SW 1271 (cell line): ENCODE data around the gene TRPC1.
"Not testable (repeated sequence)": the region's sequence is repeated elsewhere in the genome, so short reads cannot be mapped to it uniquely, and the experiment has no call there.

Experiments used
- DNase-seq, 2 experiments: peaks; one replicate each; lab custom pipeline; 2025; lab: John Stamatoyannopoulos, UW

Gene TRPC1

DNA sequence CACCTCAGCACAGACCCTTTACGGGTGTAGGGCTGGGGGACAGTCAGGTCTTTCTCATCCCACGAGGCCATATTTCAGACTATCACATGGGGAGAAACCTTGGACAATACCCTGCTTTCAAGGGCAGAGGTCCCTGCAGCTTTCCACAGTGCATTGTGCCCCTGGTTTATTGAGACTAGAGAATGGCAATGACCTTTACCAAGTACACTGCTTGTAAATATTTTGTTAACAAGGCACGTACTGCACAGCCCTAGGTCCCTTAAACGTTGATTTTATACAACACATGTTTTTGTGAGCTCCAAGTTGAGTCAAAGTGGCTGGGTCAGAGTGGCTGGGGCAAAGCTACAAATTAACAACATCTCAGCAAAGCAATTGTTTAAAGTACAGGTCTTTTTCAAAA is 28.8 kb downstream of the TRPC1 start:
- DNase-seq = not testable (repeated sequence)

- no peak for DNase-seq
Observed at GRCh38 chr3:142754494-142754893, 30.7 kb downstream of the TRPC1 start.

DNA sequence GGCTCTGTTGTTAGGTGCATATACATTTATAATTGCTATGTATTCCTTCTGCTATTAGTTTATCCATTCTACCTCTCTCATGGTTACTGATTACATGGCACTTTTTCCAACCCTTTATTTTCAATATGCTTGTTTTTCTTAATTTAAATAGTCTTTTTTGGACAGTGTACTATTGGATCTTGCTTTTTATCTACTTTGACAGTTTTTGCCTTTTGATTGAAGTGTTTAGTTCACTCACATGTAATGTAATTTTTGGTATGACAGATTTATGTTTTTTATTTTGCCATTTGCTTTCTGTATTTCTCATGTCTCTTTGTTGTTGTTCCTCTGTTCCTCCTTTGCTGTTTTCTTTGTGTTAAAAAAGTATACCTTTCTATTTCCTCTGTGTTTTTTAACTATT is 44.5 kb downstream of the TRPC1 start:
- DNase-seq = no peak

- no peak for DNase-seq
Observed at GRCh38 chr3:142777927-142778326, 54.1 kb downstream of the TRPC1 start.

- no peak for DNase-seq
Observed at GRCh38 chr3:142778541-142778940, 54.7 kb downstream of the TRPC1 start.

DNA sequence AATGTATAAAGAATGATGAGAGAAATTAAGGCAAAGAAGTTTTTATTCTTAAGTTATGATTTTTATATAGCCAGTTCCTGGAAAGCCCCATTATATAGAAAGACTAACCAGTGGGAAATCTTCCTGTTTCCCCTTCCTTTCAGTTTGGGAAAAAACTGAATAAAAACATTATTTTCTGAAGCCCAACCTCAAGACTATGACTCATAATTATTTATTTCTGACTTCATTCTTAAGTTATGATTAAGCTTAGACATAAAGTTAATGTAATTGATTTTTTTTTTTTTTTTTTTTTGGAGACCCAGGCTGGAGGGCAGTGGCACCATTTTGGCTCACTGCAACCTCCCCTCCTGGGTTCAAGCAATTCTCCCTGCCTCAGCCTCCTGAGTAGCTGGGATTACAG is 55.8 kb downstream of the TRPC1 start:
- no peak for DNase-seq

DNA sequence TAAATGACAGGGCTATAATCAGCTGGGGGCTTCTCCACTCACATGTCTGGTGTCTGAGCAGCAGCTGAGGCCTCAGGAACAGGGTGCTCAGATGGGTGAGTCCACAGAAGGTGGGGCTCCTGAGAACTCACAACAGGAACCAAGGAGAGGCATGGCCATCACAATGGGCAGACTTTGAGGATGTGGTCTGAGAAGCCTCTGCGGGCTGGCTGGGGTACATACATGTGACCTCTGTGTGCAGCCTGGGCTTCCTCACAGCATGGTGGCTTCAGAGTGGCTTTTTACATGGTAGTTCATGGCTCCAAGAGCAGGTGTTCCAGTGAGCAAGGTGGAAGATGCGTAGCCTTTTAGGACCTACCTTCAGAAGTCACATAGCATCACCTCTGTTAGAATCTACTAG is 58.8 kb downstream of the TRPC1 start:
- DNase-seq = no peak

- no peak for DNase-seq
Observed at GRCh38 chr3:142784228-142784627, 60.4 kb downstream of the TRPC1 start.

DNA sequence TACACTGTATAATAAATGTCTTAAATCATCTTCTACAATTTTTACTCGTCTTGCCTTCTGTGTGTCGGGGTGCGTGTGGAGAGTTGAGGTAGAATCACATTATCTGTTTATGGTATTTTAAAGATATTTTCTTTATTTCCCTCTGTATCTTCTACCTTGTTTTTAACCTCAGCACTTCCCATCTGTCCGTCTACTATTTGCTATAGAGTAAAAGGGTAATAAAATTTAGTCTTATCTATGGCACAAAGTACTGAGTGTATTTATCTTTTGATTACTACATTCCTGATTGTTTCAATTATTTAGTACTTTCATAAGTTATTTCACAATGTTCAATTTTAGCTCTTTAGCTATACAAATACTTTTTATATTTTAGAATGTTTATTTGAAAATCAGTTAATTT is 62.2 kb downstream of the TRPC1 start:
- DNase-seq = no peak

- no peak for DNase-seq
Observed at GRCh38 chr3:142787719-142788118, 63.9 kb downstream of the TRPC1 start.

DNA sequence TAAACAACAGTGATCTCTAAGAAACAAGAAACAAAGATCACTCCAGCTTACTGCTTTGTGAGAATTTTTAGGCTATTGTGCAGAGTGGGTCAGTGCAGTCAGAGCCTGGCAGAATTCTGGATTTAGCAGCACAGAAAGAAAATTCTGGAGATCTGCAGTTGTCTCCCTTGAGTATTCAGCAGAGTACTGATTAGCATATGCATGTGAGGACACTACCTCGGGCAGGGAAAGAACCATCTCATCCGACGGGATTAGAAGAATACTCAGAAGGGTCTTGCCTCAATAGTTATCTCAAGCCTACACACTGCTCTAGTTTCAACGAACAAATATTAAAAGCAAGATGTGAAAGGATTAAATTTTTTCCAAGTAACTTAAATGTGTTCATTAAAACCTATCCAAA is 70.7 kb downstream of the TRPC1 start:
- no peak for DNase-seq

- no peak for DNase-seq
Observed at GRCh38 chr3:142795332-142795731, 71.5 kb downstream of the TRPC1 start.

- no peak for DNase-seq
Observed at GRCh38 chr3:142796823-142797222, 73.0 kb downstream of the TRPC1 start.

DNA sequence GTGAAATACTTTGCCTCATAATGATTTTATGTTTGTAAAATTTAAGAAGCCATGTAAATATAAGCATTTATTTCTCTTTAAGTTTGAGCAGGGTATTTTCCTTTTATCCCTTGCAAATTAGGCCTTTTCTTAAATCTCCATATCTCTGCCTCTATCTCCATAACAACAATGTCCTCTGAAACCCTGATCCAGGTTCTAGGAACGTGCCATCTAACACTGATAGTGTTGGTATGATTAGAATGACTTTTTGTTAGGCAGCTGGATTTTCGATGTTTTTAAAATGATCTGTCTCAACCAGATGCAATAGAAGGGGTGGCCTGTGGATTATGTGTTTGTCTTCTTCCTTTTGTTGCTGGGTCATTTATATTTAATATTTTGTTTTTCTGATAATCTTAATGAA is 77.9 kb downstream of the TRPC1 start:
- no peak for DNase-seq

DNA sequence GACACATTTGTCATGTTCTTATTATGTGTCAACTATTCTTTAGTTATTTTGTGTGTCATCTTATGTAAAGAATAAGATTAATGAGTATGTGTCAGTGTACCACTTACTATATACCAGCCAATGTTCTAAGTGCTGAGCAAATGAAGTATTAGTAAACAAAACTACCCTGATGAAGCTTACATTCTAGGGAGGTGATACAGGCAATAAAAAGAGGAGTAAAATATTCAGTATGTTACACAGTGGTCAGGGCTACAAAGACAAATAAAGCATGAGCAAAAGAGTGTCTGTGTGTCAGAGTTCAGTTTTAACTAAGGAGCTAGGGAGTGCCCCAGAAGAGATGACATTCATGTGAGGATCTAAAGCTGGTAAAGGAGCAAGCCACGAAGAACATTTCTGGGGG is 79.1 kb downstream of the TRPC1 start:
- DNase-seq = no peak

DNA sequence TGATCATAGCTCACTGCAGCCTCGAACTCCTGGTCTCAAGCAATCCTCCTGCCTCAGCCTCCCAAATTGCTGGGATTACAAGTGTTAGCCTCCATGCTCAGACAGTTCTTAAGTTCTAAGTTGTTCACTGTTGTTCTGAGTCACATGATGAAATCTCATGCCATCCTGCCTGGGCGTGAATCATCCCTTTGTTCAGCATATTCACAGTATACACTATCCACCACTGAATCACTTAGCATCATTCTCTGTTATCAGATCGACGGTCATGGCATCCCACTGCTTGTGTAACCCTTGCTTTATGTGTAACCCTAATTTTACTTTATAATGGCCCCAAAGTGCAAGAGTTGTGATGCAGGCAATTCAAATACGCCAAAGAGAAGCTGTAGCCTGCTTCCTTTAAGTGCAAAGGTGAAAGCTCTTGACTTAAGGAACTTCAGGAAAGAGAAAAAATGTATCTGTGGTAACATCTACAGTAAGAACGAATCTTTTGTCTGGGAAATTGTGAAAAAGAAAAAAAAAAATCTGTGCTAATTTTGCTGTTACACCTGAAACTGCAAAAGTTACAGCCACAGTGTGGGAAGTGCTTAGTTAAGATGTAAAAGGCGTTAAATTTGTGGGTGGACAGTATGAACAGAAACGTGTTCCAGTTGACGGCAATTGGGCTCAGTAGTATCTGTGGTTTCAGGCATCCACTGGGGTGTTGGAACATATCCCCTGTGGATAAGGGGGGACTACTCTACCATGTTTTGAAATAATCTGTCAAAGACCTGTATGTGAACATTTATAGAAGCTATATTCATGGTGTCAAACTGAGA is 84.5 kb downstream of the TRPC1 start:
- peak; percentile 49 to 63 for DNase-seq

DNA sequence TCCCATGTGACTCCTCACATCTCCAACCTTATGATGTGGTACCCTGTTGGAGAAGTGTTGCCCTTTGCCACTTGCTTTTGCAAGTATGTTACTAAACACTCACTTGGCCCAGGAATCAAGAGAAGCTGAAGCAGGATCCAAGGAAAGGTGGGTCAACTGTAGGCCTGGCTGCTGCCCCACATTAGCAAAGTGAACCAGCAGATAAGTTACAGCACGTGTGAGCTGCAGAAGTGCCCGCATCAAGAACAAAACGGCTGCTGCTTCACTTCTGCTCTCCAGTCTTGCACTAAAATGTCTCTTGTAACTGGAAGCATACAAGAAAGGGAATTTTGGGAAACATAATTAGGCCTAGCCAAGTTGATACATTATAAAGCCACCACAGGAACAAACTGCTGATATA is 85.4 kb downstream of the TRPC1 start:
- DNase-seq = no peak

DNA sequence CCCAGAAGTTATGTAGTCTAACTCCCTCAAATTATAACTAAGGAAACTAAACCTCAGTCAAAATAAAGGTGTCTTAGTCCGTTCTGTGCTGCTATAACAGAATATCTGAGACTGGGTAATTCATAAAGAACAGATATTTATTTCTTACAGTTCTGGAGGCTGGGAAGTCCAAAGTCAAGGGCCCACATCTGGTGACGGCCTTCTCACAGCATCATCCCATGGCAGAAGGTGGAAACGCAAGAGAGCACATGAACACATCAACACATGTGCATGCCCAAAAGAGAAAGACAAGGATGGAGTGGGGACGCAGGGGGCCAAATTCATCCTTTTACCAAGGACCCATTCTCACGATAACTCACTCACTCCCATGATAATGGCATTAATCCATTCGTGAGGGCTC is 92.0 kb downstream of the TRPC1 start:
- no peak for DNase-seq

DNA sequence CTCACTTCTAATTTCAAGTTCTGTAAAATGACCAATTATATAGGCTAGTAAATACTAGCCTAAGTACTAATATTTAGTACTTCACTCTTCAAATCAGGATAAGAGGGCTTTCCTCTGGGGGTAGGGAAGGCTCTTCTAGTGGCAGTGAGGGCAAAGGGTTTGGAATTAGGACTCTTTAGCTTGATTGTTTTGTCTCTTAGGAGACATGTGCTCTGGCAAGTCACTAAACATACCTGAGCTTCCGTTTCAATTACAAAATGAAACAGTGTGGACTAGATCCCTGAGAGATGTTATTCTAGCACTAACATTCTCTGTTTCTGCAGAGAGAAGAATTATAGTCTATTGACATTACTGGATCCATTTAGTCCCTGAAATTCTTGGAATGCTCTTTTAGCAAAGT is 93.5 kb downstream of the TRPC1 start:
- DNase-seq = no peak

- DNase-seq = no peak
Observed at GRCh38 chr3:142817897-142818296, 94.1 kb downstream of the TRPC1 start.

DNA sequence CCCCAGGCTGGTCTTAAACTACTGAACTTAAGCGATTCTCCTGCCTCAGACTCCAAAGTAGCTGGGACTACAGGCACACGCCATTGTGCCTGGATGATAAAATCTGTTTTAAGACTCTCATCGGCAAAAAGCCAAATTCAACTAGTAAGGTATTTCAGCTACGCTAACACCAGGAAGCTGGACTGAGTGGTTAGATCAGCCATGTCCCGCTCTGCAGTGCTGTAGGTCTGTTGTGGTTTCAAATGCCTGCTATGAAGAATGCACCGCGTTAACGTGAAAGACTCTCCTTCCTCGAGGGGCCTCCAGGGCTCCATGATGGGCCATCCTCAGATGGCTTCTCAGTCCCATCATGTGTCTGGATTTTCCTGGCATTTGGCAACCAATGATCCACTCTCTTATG is 94.8 kb downstream of the TRPC1 start:
- no peak for DNase-seq

GRCh38 chr3:142819179-142819578 is 95.3 kb downstream of the TRPC1 start:
- no peak for DNase-seq

GRCh38 chr3:142828703-142829305 is 105.0 kb downstream of the TRPC1 start:
- DNase-seq = peak; percentile 4 to 76

GRCh38 chr3:142837526-142837925 is 113.7 kb downstream of the TRPC1 start:
- DNase-seq = no peak
